ENCODE data around the gene C5orf46.
A peak's percentile ranks its signal among the peaks of the same experiment; 100 is the strongest.
"Not testable (repeated sequence)": the region's sequence is repeated elsewhere in the genome, so short reads cannot be mapped to it uniquely, and the experiment has no call there.

Gene C5orf46

DNA sequence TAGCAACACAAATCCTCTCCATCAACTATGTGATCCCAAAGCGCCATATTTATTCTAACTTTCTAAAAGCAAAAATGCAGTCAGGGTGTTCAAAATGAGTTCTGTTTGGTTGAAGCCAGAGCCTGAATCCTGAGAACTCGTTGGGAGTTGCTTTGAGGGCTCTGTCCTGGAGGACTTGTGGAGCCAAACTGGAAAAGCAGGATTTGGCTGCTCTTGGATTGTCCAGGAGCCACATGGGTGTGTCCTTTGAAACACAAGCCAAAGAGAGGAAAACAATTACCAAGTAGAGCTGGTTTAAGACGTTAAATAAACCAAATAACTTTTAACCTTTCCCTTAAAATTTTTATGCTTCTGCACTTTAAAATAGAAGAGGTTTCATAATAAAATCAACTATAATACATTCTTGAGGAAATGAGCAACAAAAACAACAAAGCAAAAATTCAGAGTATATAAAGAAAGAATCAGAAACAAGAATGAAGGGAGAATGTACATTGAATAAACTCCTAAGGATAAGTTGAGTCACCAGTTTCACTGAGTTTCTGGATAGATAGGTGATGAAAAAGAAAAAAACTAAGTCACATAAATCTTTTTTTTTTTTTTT, 13.5 kb downstream of the C5orf46 start:
- DNase-seq: no peak

DNA sequence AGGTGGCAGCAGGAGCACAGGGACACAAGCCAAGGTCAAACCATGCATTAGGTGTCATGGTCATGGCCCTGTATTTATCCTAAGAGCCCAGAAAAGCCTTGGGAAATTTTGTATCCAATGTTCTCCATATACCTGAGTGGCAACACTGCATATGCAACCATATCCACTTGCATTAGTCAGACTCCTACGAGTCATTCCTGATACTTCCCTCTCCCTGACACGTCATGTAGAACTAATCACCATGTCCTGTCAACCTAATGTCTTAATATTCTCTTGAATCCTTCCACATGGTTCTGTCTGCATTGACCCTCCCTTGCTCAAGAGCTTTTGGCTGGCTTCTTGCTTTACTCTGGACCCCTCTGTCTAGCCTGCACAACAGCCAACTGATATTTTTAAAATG, 18.4 kb downstream of the C5orf46 start:
- DNase-seq: peak; percentile 8

DNA sequence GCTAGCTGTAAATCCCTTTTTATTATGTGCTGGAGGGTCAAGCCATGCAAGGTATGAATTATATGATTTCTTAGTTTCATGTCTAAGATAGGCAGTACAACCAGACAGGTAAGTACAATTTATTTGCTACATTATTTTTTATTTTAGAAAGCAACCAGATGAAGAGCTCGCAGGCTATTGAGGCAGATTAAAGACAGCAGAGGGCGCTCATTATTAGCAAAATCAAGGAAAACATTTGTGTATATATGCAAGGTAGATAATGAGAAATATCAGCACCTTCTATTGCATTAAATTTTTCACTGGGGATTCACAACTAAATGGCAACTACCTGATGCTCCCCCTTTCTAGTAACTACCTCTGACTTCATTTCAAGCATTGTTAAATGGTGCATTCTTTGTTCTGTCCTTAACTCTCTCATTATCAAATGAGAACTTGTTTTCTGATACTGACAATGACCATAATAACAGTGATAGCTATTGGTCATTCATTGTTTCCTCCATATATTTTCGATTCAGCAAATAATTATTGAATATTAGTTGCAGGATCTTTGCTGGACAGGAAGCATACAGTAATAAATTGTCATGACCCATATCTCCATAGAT, 19.2 kb downstream of the C5orf46 start:
- DNase-seq: peak; percentile 19

DNA sequence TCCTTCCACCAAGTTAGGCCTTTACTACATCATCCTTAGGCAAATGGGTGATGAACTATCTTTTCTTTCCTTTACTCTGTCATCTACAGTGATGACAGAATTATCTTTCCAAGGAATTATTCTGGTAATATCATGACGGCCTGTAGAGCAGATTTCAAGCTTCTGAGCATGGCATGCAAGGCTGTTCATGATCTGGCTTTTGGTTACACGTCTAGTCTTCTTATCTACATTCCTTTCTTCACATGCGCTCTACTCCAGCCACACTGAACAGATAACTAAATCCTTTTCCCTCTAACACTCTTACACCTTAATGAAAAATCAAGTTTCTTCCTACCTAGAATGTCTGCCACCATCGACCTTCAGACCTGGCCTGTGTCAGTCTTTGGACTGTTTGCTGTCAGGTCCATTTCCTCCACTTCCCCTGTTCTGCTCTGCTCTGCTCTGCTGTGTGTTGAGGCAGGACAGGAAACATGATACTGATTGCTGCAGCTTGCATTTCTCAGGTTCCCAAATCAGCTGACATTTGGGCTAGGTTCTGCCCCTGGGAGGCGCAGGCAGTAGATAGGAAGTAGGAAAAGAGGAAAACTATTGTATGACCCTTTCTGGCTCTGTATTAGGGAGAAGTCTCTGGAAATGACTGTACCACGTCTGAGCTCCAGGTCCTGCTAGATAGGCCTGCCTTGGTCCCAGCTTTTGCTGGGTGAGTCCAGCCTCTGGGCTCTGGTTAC, 23.6 kb downstream of the C5orf46 start:
- peak; percentile 63 for DNase-seq

DNA sequence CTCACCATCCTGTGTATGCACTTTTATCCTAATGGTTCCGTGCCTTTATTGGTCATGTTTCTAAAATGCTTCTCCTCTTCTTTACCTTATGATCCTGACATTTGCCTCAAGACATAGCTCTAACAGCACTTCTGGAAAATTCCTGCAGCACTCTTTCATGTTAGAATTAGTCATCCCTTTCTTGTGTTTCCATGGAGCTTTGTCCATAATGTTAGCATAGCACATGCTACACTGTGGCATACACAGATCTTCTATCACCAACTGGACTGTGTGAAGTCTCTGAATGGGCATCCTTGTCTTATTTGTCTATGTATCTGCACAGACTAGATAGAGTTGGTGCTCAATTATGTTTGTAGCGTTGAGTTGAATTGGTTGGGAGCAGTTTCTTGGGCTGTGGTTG, 25.9 kb downstream of the C5orf46 start:
- no peak for DNase-seq

DNA sequence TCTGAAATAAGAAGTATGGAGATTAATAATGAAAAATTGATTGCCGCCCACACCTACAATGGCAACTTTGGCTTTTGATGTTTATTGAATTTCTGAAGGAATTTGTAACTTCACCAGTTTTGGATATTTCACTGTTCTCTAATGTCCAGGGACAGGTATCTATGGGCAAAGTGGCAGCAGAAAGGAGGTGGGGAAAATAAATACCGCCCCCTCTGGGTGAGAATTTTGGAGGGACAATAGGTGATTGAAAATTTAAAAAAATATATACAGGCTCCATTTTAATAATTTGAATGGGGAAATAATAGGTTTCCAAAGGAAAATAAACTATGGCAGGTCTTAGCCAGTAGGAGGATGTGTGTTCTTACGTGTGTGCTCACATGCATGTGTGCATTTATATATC, 26.6 kb downstream of the C5orf46 start:
- no peak for DNase-seq

DNA sequence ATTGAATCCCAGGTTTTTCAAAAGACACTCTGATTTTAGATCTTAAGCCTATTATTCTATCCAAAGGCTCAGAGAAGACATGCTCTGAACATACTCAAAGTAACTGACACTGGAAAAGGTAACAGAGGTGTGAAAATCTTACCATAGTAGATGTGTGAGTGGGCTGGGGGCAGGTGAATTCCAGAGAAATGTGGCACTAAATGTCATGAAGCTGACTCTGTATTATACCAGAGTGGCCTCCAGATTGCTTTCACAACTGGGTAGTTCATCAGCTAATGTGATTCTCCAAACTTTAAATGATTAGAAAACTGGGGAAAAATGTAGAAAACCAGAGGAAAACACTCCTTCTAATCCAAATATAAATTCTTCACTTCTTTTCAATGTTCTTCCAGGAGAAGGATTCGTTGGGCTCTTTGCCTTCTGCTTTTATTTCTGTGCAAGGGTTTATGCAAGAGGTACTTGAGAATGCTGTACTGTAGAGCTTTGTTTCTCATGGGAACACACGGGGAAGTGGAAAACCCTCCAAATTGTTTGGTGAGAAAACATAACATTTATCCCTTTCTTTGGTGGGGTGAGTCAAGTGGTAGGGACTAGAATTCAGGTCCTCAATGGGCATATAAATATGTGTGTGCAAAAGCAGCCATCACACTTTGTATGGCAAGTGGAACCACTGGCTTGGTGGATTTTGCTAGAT, 28.1 kb downstream of the C5orf46 start, which contains the start of gene SCGB3A2:
Gene SCGB3A2 (plus strand): TSS at position 646 of the 694 bp plus-strand sequence. CDS start 93 bp downstream, outside the sequence.
- no peak for DNase-seq

DNA sequence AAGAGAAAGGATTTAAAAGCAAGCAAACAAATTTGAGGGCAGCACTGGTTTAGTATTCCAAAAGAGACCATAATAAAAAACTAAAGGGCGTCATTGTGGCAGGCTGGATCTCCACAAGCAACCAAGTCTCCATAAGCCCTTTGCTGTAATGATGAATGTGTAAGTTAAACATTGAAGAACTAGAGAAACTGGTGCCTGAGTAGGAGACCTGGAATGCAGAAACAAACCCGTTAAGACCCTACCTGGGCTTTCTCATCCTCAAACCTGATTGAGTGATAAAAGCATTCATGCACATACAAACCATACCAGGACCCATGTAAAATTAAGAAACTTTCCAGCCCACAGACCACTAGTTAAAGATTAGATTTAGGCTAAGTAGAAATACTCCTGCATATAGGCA, 29.7 kb downstream of the C5orf46 start:
- DNase-seq: no peak

DNA sequence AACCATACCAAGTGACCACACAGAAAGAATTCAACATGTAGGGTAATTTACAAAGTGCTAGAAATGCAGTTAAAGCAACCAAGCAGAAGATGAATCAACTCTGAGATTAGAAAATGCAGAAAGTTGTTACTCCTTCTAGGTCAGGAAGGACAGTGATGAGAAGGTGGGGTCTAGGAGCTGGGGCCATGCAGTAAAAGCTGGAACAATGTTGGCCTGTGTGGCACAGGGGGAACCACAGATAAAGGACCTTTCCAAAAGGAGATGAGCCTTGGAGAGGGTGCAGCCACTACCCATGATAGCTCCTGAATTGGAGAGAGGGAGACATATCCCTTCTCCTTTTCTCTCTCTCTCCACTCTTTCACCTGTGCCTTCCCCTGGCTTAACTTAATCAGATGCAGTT, 30.2 kb downstream of the C5orf46 start:
- DNase-seq: no peak

DNA sequence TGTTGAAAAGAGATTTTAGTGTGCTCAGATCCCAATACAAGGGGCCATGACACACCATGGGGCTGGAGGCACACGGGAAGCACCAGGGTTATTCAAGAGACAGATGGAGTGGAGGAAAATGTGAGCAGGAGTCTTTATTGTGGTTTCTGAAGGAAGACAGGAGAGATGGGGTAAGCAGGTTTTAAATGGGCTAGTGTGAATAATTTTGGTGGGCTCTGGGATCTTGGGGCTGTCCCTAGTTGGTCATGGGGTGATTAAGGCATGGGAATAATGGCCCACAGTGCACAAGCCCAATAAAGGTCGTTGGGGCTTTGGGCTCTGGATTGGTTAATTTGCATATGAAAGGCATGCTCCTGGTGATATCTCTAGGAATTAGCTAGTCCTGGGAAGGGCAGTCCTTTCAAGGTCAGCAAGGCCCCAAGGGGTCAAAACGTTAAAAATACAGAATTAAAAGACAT, 31.4 kb downstream of the C5orf46 start:
- no peak for DNase-seq

DNA sequence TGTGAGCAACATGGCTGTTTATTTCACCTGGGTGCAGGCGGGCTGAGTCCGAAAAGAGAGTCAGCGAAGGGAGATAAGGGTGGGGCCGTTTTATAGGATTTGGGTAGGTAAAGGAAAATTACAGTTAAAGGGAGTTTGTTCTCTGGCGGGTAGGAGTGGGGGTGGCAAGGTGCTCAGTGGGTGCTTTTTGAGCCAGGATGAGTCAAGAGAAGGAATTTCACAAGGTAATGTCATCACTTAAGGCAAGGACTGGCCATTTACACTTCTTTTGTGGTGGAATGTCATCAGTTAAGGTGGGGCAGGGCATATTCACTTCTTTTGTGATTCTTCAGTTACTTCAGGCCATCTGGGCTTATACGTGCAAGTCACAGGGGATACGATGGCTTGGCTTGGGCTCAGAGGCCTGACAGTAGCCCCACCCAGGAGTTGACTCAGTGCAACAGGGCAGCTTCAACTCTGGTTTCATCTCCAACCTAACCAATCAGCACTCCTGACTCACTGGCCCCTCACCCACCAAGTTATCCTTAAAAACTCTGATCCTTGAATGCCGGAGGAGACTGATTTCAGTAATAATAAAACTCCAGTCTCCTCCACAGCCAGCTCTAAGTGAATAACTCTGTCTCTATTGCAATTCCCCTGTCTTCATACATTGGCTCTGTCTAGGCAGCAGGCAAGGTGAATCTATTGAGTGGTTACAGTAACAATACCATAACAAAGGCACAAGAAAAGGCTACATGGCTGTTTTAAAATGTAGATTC, 32.0 kb downstream of the C5orf46 start:
- not testable (repeated sequence) for DNase-seq

DNA sequence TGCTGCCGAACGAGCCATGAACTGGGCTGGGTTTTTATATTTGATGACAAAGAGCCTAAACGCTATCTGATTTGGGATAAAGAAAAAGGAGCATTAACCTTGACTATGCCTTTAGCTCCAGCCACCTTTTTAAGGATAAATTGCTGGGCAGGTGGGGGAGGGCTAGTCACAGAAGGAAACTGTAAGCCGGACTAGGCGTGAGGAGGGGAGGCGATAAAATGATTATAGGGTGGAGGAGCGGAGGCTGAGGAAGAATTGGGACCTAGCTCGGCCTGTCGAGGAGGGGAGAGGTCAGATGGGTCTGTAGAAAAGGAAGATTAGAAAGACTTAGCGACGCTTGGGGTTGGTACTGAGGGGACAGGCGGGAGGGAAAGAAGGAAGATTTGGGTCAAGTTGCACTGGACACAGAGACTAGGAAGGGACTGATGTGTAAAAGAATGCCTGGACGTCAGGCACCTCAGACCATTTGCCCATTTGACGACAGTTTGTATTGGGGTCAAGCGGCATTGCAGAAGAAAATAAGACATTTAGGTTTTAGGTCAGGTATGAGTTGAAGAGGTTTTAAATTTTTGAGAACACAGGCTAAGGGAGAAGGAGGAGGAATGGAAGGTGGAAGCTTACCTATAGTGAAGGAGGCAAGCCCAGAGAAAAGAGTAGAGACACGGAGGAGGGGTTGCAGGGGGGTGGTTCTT, 33.4 kb downstream of the C5orf46 start:
- not testable (repeated sequence) for DNase-seq

DNA sequence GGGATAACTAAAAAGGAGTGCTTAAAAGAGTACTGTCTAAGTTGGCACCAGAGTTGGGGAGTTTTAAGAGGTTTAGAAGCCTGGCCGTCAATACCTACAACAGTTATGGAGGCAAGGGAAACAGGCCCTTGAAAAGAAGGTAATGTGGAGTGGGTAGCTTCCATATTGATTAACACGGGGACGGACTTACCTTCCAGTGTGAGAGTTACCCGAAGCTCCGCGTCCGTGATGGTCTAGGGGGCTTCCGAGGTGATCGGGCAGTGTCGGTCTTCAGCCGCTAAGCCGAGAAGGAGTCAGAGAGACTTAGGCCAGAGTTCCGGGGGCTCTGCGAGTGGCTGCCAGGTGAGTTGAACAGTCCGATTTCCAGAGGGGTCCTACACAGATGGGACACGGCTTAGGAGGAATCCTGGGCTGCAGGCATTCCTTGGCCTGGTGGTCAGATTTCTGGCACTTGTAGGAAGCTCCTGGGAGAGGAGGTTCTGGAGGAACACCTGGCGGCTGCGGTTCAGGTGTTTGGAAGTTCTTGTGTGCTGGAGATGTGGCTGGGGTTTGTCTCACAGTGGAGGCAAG, 34.3 kb downstream of the C5orf46 start:
- not testable (repeated sequence) for DNase-seq

DNA sequence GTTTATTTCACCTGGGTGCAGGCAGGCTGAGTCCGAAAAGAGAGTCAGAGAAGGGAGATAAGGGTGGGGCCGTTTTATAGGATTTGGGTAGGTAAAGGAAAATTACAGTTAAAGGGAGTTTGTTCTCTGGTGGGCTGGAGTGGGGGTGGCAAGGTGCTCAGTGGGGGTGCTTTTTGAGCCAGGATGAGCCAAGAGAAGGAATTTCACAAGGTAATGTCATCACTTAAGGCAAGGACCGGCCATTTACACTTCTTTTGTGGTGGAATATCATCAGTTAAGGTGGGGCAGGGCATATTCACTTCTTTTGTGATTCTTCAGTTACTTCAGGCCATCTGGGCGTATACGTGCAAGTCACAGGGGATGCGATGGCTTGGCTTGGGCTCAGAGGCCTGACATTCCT, 36.4 kb downstream of the C5orf46 start:
- DNase-seq: not testable (repeated sequence)

DNA sequence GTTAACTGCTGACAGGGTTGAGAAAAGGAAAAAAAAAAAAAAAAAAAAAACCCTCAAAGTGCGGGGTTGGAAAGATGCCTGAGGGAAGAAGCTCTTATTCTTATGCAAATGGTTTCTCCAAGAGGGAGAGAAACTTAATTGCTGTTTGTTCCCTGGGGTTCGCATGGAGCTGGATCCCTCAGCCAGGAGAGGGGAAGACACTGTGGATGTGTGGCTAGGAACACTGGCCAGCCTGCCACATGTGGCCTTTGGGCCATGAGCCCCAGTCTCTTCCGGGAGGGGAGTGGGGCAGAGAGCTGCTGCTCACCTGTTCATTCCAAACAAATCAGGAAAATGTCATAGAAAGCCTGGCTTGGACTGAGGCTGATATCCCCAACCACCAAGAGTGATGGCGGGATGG, 37.2 kb downstream of the C5orf46 start:
- no peak for DNase-seq

DNA sequence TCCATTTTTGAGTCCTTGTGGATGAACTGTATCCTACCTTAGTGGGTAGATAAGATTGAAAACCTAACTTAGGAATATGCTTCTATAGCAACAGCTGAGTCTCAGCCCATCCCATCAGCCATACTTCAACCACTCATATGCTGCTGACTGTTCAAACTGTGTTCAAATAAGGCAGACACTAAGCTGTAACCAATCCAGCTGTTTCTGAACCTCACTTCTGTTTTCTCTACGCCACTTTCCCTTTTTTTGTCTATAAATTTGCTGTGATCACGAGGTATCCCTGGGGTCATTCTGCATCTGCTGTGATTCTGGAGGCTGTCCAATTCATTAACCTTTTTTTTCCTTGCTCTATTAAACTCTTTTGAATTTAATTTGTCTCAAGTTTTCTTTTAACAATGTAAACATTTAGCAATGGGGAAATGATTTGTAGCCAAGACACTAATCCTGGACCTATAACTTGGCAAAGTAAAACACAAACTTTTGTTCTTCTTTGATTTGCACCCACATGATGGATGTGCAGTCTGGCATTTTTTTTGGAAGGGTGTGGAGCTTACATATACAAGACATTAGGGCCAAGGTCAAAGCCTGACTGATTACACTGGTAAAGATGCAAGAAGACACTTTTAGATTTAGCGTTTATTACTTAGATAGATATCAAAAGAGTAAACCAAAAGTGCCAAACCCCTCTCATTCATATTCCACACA, 42.7 kb downstream of the C5orf46 start:
- DNase-seq: no peak

DNA sequence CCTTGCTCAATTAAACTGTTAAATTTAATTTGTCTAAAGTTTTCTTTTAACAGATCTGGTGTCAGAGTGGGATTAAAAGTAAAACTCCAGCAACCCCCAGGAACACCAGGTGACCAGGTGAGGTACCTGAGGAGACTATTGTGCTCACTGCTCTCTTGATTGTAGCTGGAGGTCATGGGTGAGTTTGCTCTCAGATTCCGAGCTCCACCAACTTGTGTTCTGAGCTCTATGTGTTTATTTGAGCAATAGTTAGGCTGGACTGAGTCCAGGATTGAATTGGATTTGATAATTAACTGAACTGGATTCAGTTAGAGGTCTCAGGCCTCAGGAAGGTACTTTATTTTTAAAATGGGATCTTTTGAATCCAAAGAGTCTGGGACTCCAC, 45.7 kb downstream of the C5orf46 start:
- DNase-seq: no peak

DNA sequence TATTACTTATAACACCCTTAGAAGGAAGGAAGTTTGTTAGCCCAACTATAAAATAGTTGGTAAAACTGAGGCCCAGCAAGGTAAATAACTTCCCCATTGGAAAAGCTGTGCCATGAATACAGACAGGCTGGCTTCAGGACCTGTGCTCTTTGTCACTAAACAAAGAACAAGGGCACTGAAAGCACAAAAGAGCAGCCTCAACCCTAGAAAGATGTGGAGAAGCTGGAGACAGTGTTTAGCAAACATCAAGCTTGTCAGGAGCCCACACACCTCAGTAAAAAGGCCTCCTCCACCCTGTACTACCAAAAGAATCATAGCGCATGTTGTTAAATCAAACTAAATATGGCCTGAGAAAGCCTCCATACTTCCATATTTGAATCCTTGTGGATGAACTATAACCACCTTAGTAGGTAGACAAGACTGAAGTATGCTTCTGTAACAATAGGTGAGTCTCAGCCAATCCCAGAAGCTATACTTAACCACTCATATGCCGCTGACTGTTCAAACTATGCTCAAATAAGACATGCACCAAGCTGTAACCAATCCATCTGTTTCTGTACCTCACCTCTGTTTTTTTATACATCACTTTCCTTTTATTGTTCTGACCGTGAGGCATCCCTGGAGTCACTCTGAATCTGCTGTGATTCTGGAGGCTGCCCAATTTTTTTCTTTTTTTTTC, 46.2 kb downstream of the C5orf46 start:
- DNase-seq: no peak

DNA sequence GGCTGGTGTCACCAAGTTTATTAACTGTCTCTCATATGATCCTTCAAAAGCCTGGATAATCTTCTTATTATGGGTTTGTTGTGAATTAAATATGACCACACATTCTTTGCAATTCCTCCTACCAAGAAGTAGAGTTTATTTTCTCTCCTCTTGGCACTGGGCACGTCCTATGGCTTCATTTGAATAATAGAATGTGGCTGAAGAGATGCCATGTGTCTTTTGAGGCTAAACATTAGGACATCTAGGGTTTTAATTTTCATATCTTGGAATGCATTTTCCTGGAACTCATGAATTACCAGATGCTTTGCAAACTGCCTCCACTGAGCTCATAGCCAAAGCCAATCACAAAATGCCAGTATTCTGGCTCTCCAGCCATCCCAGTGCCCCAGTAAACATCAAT, 47.8 kb downstream of the C5orf46 start:
- DNase-seq: no peak

DNA sequence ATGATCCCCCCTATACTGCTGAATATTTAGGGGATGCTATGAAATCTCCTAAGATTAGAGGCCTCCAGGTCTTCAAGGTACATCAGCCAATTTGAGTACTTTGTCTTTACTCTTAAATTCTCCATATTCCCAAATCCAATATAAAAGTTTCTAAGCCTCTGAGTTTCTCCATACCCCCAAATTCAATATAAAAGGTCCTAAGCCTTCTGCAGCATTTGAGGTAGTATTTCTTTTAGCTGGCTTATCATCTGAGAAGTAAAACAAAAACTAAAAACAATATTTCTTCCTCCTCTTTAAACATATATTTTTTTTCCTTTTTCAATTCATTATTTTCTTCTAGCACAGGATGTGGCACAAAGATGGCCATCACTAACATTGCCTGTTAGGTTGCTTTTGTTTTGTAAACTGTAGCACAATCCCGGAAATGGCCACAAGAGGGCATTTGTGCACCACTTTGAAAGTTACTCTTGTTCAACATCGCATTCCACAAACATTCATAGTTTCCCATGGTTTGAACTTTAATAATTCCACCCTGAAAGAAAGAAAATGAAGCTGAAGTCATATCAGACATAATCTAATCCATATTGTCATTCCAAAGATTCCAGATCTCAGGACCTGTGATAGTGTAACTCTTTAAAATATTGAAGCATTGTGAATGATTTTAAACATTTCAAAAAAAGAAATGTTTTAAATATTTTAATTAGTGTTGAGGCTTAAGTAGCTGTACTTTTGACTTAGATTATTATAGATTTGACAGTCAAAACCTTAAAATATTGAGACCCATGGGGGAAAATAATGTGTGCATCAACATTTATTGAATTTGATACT, 48.8 kb downstream of the C5orf46 start:
- peak; percentile 23 for DNase-seq

Measured in NCI-H226 (cell line).